ENCODE data around the gene CADM3.

CADM3 gene

DNA sequence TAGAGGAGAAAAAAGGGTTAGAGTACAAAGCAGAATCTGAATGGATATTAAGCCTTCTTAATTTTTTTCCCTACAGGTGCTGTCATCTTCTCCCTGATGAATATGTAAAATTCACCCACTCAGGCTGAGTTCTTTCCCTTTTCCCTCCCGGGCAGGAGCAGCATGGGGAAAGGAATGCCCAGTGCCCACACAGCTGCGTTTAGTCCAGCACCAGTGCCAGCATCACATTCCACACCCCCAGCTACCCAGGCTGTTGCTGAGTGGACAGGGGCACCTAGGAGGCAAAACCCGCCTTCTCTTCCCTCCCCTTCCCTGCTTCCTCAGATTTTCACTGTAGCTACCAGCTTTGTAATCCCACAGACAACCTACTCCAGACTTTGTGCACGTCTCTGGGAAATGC is 3.4 kb upstream of the CADM3 start:
- DNase-seq, result no peak
- H3K27ac ChIP-seq, result no peak overlapping the region
- H3K9me3 ChIP-seq, result no peaks in the 10 kb centered on the region
- no peaks in the 10 kb centered on the region for H3K36me3 ChIP-seq
- peaks cover 0 to 21% (median 13%) of the 10 kb centered on the region in 4 donors for H3K4me1 ChIP-seq
- no peak overlapping the region for H3K4me3 ChIP-seq
- TF ChIP-seq, protein P1, sequence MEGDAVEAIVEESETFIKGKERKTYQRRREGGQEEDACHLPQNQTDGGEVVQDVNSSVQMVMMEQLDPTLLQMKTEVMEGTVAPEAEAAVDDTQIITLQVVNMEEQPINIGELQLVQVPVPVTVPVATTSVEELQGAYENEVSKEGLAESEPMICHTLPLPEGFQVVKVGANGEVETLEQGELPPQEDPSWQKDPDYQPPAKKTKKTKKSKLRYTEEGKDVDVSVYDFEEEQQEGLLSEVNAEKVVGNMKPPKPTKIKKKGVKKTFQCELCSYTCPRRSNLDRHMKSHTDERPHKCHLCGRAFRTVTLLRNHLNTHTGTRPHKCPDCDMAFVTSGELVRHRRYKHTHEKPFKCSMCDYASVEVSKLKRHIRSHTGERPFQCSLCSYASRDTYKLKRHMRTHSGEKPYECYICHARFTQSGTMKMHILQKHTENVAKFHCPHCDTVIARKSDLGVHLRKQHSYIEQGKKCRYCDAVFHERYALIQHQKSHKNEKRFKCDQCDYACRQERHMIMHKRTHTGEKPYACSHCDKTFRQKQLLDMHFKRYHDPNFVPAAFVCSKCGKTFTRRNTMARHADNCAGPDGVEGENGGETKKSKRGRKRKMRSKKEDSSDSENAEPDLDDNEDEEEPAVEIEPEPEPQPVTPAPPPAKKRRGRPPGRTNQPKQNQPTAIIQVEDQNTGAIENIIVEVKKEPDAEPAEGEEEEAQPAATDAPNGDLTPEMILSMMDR (IDR thresholded peaks at IDR 0.05), result no peak
- intact Hi-C loops (cut with DNase I; ENCODE audit: low total_unique reads), result loop anchor here (5.0 kb wide), 1 partner anchor 39 kb away; no protein-coding TSS in a partner anchor
- peaks cover 0 to 42% of the 10 kb centered on the region in 2 donors for H3K27me3 ChIP-seq

DNA sequence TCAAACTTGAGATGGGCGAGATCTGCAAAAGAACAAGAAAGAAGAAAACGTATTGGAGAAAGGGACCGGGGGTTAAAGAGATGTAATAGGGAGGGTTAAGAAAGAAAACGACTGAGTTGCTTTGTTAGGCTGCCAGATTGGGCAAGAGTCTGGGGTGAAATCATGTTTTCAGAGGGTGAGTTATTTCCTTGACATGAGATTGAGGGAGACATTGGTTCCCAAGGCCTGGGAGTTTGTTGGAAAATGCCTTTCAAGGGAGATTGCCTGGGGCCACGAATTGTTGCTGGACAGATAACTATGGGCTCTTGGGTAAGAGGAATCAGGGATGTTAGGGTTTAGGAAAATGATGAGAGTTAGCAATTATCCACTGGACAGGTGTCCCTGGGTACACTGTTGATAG is 776 bp upstream of the CADM3 start:
- no peaks in the 10 kb centered on the region for H3K9me3 ChIP-seq
- no peak overlapping the region for H3K4me3 ChIP-seq
- no peaks in the 10 kb centered on the region for H3K36me3 ChIP-seq
- H3K27me3 ChIP-seq, result peaks cover 0 to 52% of the 10 kb centered on the region in 2 donors
- DNase-seq, result no peak
- intact Hi-C loops (cut with DNase I; ENCODE audit: low total_unique reads), result no loop called here
- TF ChIP-seq, protein P1 (IDR thresholded peaks at IDR 0.05), result no peak
- H3K4me1 ChIP-seq, result peaks cover 0 to 24% (median 13%) of the 10 kb centered on the region in 4 donors
- no peak overlapping the region for H3K27ac ChIP-seq

DNA sequence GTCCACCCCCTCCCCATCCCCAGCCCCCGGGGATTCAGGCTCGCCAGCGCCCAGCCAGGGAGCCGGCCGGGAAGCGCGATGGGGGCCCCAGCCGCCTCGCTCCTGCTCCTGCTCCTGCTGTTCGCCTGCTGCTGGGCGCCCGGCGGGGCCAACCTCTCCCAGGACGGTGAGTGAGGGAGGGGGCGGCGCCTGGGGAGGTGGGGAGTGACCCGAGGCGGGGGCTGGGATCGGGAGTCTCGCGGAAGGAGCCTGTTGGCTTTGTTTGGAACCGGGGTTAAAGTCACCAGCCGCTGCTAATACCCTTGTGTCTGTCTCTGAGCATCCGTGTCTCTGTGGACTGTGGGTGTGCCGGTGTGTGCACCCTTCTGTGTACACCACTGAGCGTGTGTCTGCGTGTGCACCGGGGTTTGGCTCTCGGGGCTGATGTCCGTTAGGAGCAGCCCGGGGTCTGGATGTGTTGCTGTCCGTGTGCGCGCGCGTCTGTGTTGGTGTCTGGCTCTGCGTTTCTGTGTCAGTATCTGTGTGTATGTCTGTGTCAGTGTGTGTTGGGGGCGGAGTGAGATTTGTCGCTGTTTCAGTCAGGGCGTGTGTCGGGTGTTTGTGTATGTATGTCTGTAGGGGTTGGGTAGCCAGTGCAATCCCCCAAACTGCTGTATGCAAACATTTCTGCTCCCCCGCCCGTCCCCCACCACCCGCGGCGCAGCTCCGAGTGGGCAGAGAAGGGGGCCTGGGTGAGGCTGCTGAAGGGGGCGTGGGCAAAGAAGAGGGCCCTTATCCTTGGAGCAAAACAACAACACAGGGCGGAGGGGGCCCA is 480 bp downstream of the CADM3 start:
- Histone ChIP-seq H3K9me3 (no peaks in the 10 kb centered on the region), H3K4me3 (peak overlapping the region; percentile 12 to 38), H3K27ac (no peak overlapping the region), H3K36me3 (no peaks in the 10 kb centered on the region), H3K4me1 (peaks cover 0 to 24% (median 13%) of the 10 kb centered on the region in 4 donors), H3K27me3 (peaks cover 0 to 52% of the 10 kb centered on the region in 2 donors)
- TF ChIP-seq, protein P1 (IDR thresholded peaks at IDR 0.05), result no peak
- DNase-seq, result peak in 1 of 2 donors; percentile 33
- intact Hi-C loops (cut with DNase I; ENCODE audit: low total_unique reads), result no loop called here

DNA sequence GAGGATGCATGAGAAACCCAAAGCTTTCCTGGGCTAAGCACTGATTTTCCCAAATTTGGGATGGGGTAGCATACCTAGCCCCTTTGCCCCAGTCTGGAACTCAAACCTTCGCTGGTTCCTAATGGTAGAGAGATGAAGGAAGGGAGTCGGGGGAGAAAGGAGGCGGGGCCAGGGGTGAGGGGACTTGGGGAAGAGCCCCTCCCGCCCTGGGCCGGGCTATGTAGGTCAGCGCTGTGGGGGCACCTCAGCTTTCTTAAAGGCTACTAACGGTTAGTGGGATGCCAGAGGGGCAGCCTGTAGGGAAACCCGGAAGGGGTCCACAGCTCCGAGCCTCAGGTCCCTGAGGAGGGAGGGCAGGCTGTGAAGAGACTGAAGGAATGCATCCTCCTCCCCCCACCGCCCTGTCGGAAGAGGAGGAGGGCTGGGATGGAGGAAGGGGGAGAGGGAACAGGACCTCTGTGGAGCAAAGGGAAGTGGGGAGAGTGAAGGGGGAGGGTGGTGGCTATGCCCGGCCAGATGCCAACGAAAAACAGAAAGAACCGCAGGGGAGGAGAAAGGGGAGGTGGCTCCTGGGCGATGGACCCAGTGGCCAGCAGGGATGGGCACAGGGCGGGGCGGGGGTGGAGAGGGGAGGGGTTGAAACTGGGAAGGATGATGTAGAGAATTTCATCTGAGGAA is 1.3 kb downstream of the CADM3 start:
- H3K27ac ChIP-seq, result no peak overlapping the region
- TF ChIP-seq, protein P1 (IDR thresholded peaks at IDR 0.05), result no peak
- peak in 1 of 2 donors; percentile 32 for DNase-seq

DNA sequence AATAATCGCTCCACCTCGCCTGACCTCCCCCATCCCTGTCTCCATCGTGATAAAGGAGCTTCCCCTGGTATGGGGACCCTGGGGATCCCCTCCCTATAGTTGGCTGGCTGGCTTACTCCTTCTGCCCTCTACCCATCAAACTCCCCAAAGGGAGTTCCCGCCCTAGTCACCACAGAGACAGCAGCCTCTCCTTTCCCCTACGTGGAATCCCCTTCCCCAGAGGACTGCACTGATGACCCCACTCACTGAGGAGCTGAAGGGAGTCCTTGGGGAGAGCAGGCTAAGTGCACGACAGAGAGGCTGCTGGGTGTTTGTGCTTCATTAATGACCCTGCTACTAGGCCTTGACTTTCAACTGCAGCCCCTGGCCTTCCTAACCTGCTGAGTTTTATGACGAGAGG is 1.9 kb downstream of the CADM3 start:
- intact Hi-C loops (cut with DNase I; ENCODE audit: low total_unique reads), result no loop called here
- Histone ChIP-seq H3K27ac (no peak overlapping the region), H3K9me3 (no peaks in the 10 kb centered on the region), H3K36me3 (no peaks in the 10 kb centered on the region), H3K4me3 (no peak overlapping the region), H3K4me1 (peaks cover 0 to 24% (median 13%) of the 10 kb centered on the region in 4 donors), H3K27me3 (peaks cover 0 to 48% of the 10 kb centered on the region in 2 donors)
- TF ChIP-seq, protein P1 (IDR thresholded peaks at IDR 0.05), result no peak
- no peak for DNase-seq

More for the DNA sequence above, 1.3 kb downstream of the CADM3 start:
- Histone ChIP-seq H3K9me3 (no peaks in the 10 kb centered on the region), H3K4me3 (peak overlapping the region; percentile 12 to 38), H3K36me3 (no peaks in the 10 kb centered on the region), H3K4me1 (peaks cover 0 to 24% (median 13%) of the 10 kb centered on the region in 4 donors), H3K27me3 (peaks cover 0 to 52% of the 10 kb centered on the region in 2 donors)
- intact Hi-C loops (cut with DNase I; ENCODE audit: low total_unique reads), result no loop called here
